OCI-LY7 (cell line): Measurements from ENCODE around the gene ARMC7. TPM values are rescaled to one million over a fixed set of nuclear protein-coding genes. Genes with fewer than 3 reads are reported as not detected.

ENCODE experiments used
- BruUV-seq: library from RNA; stranded (reverse); fragments of 400-500 nt; replicated peaks from 2 replicates; lab custom pipeline; 2021; lab: Mats Ljungman, UMichigan
- CTCF ChIA-PET: fragments of 300-600 bp; sonication (Branson Sonifier 250); formaldehyde crosslinking; loops from one replicate; lab custom pipeline; 2022; ENCODE audit warnings: antibody characterized with exemption; ENCODE audit not compliant: unreplicated experiment; lab: Charles Lee
- POLR2A ChIA-PET: fragments of 300-600 bp; sonication (Branson Sonifier 250); formaldehyde crosslinking; loops from one replicate; lab custom pipeline; 2022; ENCODE audit warnings: antibody characterized with exemption; lab: Charles Lee
- DNase-seq: peaks from one replicate; pipeline ENCODE4 v3.0.0-alpha.2; 2015; ENCODE audit warnings: low spot score
- H2AFZ ChIP-seq: fragments of 200-600 bp; sonication (generic), shearing (Covaris generic); 2 replicates; pipeline ENCODE4 v1.6.1; 2014; ENCODE audit warnings: mild to moderate bottlenecking, antibody characterized with exemption, low read length, moderate library complexity
- H3K27ac ChIP-seq: fragments of 200-600 bp; sonication (generic); 2 replicates; pipeline ENCODE4 v1.5.1; 2014; ENCODE audit warnings: mixed run types, low read depth, mild to moderate bottlenecking, moderate library complexity, low read length, inconsistent platforms; ENCODE audit not compliant: poor library complexity, severe bottlenecking
- H3K36me3 ChIP-seq: fragments of 200-600 bp; sonication (generic); 2 replicates; pipeline ENCODE4 v1.6.1; 2014; ENCODE audit warnings: mild to moderate bottlenecking, antibody characterized with exemption, low read length, moderate library complexity, mixed read lengths; ENCODE audit not compliant: insufficient read depth
- H3K4me1 ChIP-seq: fragments of 200-600 bp; sonication (generic); 2 replicates; pipeline ENCODE4 v1.5.1; 2014; ENCODE audit warnings: mild to moderate bottlenecking, low read length; ENCODE audit not compliant: insufficient read depth, poor library complexity, severe bottlenecking
- H3K4me2 ChIP-seq: fragments of 200-600 bp; sonication (generic); 2 replicates; pipeline ENCODE4 v1.6.1; 2014; ENCODE audit warnings: mild to moderate bottlenecking, low read length
- H3K4me3 ChIP-seq: fragments of 200-600 bp; sonication (generic); 2 replicates; pipeline ENCODE4 v1.5.1; 2014; ENCODE audit warnings: mild to moderate bottlenecking, low read depth, low read length; ENCODE audit not compliant: poor library complexity, severe bottlenecking
- H3K79me2 ChIP-seq: fragments of 200-600 bp; sonication (generic); 2 replicates; pipeline ENCODE4 v1.6.1; 2016; ENCODE audit warnings: low read depth, mild to moderate bottlenecking, low read length, moderate library complexity, mixed read lengths; ENCODE audit not compliant: insufficient read depth
- H3K9me2 ChIP-seq: fragments of 200-600 bp; sonication (generic); 2 replicates; pipeline ENCODE4 v1.6.1; 2016; ENCODE audit warnings: mild to moderate bottlenecking, low read length, mixed read lengths; ENCODE audit not compliant: insufficient read depth
- H3K9me3 ChIP-seq: fragments of 200-600 bp; sonication (generic); 2 replicates; pipeline ENCODE4 v1.6.1; 2014; ENCODE audit warnings: mild to moderate bottlenecking, mixed run types, low read length, mixed read lengths
- H4K20me1 ChIP-seq: fragments of 200-600 bp; sonication (generic); 2 replicates; pipeline ENCODE4 v1.6.1; 2014; ENCODE audit warnings: mild to moderate bottlenecking, antibody characterized with exemption, low read length, moderate library complexity, mixed read lengths; ENCODE audit not compliant: insufficient read depth
- CTCF ChIP-seq: fragments of 200-600 bp; sonication (generic); conservative IDR thresholded peaks from 2 replicates; pipeline ENCODE4 v1.5.1; 2014; ENCODE audit warnings: mild to moderate bottlenecking, antibody characterized with exemption, low read length, moderate library complexity, mixed read lengths
- EZH2phosphoT487 ChIP-seq: fragments of 200-600 bp; sonication (generic); IDR thresholded peaks from 2 replicates; pipeline ENCODE4 v1.6.1; 2018; ENCODE audit warnings: low read depth, borderline replicate concordance, mild to moderate bottlenecking, mixed run types, antibody characterized with exemption, low read length, moderate library complexity, mixed read lengths
- intact Hi-C: fragments of 100-400 bp; cut with micrococcal nuclease; formaldehyde crosslinking; loops from one replicate; pipeline ENCODE4 v1.10.0; 2022; ENCODE audit not compliant: unreplicated experiment
- total RNA-seq, 2 experiments: library from RNA; depleted of rRNA in 1 of 2; stranded (reverse); fragments of >200 nt in 1 of 2; shearing (Covaris generic) in 1 of 2; gene quantifications; 2 replicates each; pipeline ENCODE4 v1.2.3, GENCODE V29; 2014 to 2022

Gene ARMC7
- total RNA-seq, 2 experiments from 2014 or later, result 7.1 to 19.9 TPM

GRCh38 chr17:75168998-75169397, 59.2 kb downstream of the ARMC7 start:
- BruUV-seq, result no TSS peak
- H4K20me1 ChIP-seq, result peaks cover 9% of the 10 kb centered on the region; the same call in 1 of the 2 replicates
- H3K9me3 ChIP-seq, result no peaks in the 10 kb centered on the region
- intact Hi-C loops, result no loop called here
- DNase-seq, result no peak
- no peak overlapping the region for H3K27ac ChIP-seq
- H2AFZ ChIP-seq, result no peak overlapping the region
- TF ChIP-seq EZH2phosphoT487 (no peak), CTCF (no peak)
- no peak overlapping the region for H3K4me2 ChIP-seq
- POLR2A ChIA-PET, result interaction anchor here (0.7 to 0.9 kb wide), 2 partner anchors 92 to 562 kb away, joined by 3 read pairs; no protein-coding TSS in a partner anchor
- H3K4me1 ChIP-seq, result peaks cover 3% of the 10 kb centered on the region
- H3K79me2 ChIP-seq, result peaks cover 40% of the 10 kb centered on the region
- H3K9me2 ChIP-seq, result no peaks in the 10 kb centered on the region
- H3K36me3 ChIP-seq, result peaks cover 96% of the 10 kb centered on the region
- no peak overlapping the region for H3K4me3 ChIP-seq
- CTCF ChIA-PET, result no interaction called here

- Histone ChIP-seq H3K4me1 (peaks cover 3% of the 10 kb centered on the region), H2AFZ (no peak overlapping the region), H3K79me2 (peaks cover 73% of the 10 kb centered on the region), H3K27ac (no peak overlapping the region), H3K9me2 (no peaks in the 10 kb centered on the region), H3K36me3 (peaks cover 99% of the 10 kb centered on the region), H3K9me3 (no peaks in the 10 kb centered on the region), H3K4me3 (no peak overlapping the region), H3K4me2 (no peak overlapping the region), H4K20me1 (peaks cover 9% of the 10 kb centered on the region; the same call in 1 of the 2 replicates)
- POLR2A ChIA-PET, result interaction anchor here (0.7 to 0.9 kb wide), 2 partner anchors 28 to 30 kb away, joined by 3 read pairs; no protein-coding TSS in a partner anchor
- no peak for DNase-seq
- no TSS peak for BruUV-seq
- TF ChIP-seq EZH2phosphoT487, result no peak
- no peak for TF ChIP-seq CTCF
- CTCF ChIA-PET, result interaction anchor here (0.6 kb wide), 1 partner anchor 169 kb away, joined by 5 read pairs; no protein-coding TSS in a partner anchor
- intact Hi-C loops, result no loop called here
These were observed 63.8 kb downstream of the ARMC7 start for GRCh38 chr17:75173526-75173925.

- Histone ChIP-seq H4K20me1 (peaks cover 9% of the 10 kb centered on the region), H3K4me3 (no peak overlapping the region), H3K36me3 (peaks cover 99% of the 10 kb centered on the region), H3K4me2 (no peak overlapping the region), H3K4me1 (peaks cover 7% of the 10 kb centered on the region), H3K79me2 (peaks cover 80% of the 10 kb centered on the region), H3K9me2 (no peaks in the 10 kb centered on the region), H3K27ac (no peak overlapping the region), H2AFZ (no peak overlapping the region), H3K9me3 (no peaks in the 10 kb centered on the region)
- TF ChIP-seq EZH2phosphoT487, result no peak
- intact Hi-C loops, result no loop called here
- CTCF ChIA-PET, result no interaction called here
- DNase-seq, result no peak
- POLR2A ChIA-PET, result no interaction called here
- no TSS peak for BruUV-seq
These were observed 65.2 kb downstream of the ARMC7 start for GRCh38 chr17:75174996-75175395.
